Keratinocyte (primary cell): Measurements from ENCODE around the gene ATP11A. TPM values are rescaled to one million over a fixed set of nuclear protein-coding genes. Genes with fewer than 3 reads are reported as not detected.

ENCODE experiments used
- DNase-seq: peaks from one replicate; pipeline ENCODE4 v3.0.0-alpha.2; 2011; ENCODE audit warnings: low read depth, missing footprints, low spot score
- FAIRE-seq: peaks from 2 replicates; lab custom pipeline; 2011; peaks lifted over from hg19 to GRCh38; lab: Jason Lieb, UNC
- H2AFZ ChIP-seq: 2 replicates; pipeline ENCODE4 v1.6.0; 2012; ENCODE audit warnings: low read length, control low read depth, inconsistent platforms; ENCODE audit not compliant: control insufficient read depth
- H3K27ac ChIP-seq: 2 replicates; pipeline ENCODE4 v1.5.1; 2011; ENCODE audit warnings: low read length; ENCODE audit not compliant: control insufficient read depth, insufficient read depth
- H3K27me3 ChIP-seq: 3 replicates; pipeline ENCODE4 v1.6.0; 2011; ENCODE audit warnings: low read length; ENCODE audit not compliant: control insufficient read depth, insufficient read depth; ENCODE audit errors: extremely low read depth
- H3K36me3 ChIP-seq, 2 experiments: 2 replicates in 1 of 2; 3 replicates in 1 of 2; pipeline ENCODE4 v1.5.1; 2011; ENCODE audit warnings: low read length in 2 of 2, mild to moderate bottlenecking in 1 of 2; ENCODE audit not compliant: control insufficient read depth in 2 of 2, insufficient read depth in 2 of 2; ENCODE audit errors: extremely low read depth in 1 of 2
- H3K4me1 ChIP-seq: 3 replicates; pipeline ENCODE4 v1.5.1; 2011; ENCODE audit warnings: low read length; ENCODE audit not compliant: control insufficient read depth, insufficient read depth; ENCODE audit errors: extremely low read depth
- H3K4me2 ChIP-seq: 3 replicates; pipeline ENCODE4 v1.6.0; 2011; ENCODE audit warnings: low read depth, low read length; ENCODE audit not compliant: control insufficient read depth, insufficient read depth; ENCODE audit errors: extremely low read depth
- H3K4me3 ChIP-seq, 3 experiments: fragments of 200-600 bp in 1 of 3; sonication (generic) in 1 of 3; 2 replicates in 2 of 3; 3 replicates in 1 of 3; pipeline ENCODE4 v1.5.1; 2011 to 2016; ENCODE audit warnings: low read length in 3 of 3, mild to moderate bottlenecking in 3 of 3, control low read depth in 2 of 3, inconsistent platforms in 1 of 3, low read depth in 1 of 3, mixed read lengths in 1 of 3, mixed run types in 1 of 3, moderate library complexity in 1 of 3; ENCODE audit not compliant: control insufficient read depth in 2 of 3, insufficient read depth in 2 of 3; ENCODE audit errors: extremely low read depth in 1 of 3
- H3K79me2 ChIP-seq: 2 replicates; pipeline ENCODE4 v1.6.0; 2012; ENCODE audit warnings: low read length; ENCODE audit not compliant: control insufficient read depth, insufficient read depth
- H3K9ac ChIP-seq: 3 replicates; pipeline ENCODE4 v1.6.0; 2011; ENCODE audit warnings: low read length; ENCODE audit not compliant: control insufficient read depth, insufficient read depth; ENCODE audit errors: extremely low read depth
- H3K9me1 ChIP-seq: 3 replicates; pipeline ENCODE4 v1.6.0; 2011; ENCODE audit warnings: low read length; ENCODE audit not compliant: control insufficient read depth, insufficient read depth; ENCODE audit errors: extremely low read depth
- H3K9me3 ChIP-seq: 2 replicates; pipeline ENCODE4 v1.5.1; 2012; ENCODE audit warnings: low read depth, low read length; ENCODE audit not compliant: control insufficient read depth
- H4K20me1 ChIP-seq: 3 replicates; pipeline ENCODE4 v1.6.0; 2011; ENCODE audit warnings: low read length; ENCODE audit not compliant: control insufficient read depth, insufficient read depth; ENCODE audit errors: extremely low read depth
- EZH2 ChIP-seq: IDR thresholded peaks from one replicate; pipeline ENCODE4 v1.6.1; 2012; ENCODE audit warnings: inconsistent platforms, mild to moderate bottlenecking, low read length, moderate library complexity
- dilution Hi-C: fragments of 300-500 bp; cut with MboI; formaldehyde crosslinking; loops from one replicate; pipeline ENCODE4 v1.7.0; 2020; ENCODE audit warnings: low sequenced_read_pairs; ENCODE audit not compliant: extremely low pct_ligation_motif_present
- polyA plus RNA-seq, 5 experiments: library from polyadenylated mRNA; depleted of rRNA in 3 of 5; stranded (reverse) in 3 of 5; stranded (forward) in 1 of 5; unstranded in 1 of 5; fragments of >200 nt; gene quantifications; 1 replicate in 1 of 5; 2 replicates in 3 of 5; 3 replicates in 1 of 5; pipeline versions ENCODE4 v1.2.1 to v1.2.3, GENCODE V29; 2011 to 2012; ENCODE audit warnings: missing spikeins in 2 of 5, low read depth in 1 of 5, low replicate concordance in 1 of 5
- TF ChIP-seq, protein P1 (sequence below), 3 experiments: IDR thresholded peaks in 1 of 3; conservative IDR thresholded peaks in 1 of 3; optimal IDR thresholded peaks in 1 of 3; 2 replicates in 2 of 3; 3 replicates in 1 of 3; pipeline versions ENCODE3 to v1.5.1; 2011; ENCODE audit warnings: low read length in 3 of 3, mild to moderate bottlenecking in 3 of 3, moderate library complexity in 2 of 3, control low read depth in 1 of 3, inconsistent platforms in 1 of 3; ENCODE audit not compliant: insufficient read depth in 2 of 3; ENCODE audit errors: extremely low read depth in 1 of 3

ATP11A gene
- polyA plus RNA-seq, 1 donor (not counting 4 experiments of a cell fraction or from before 2014, with no cell fraction given), result 4.3 TPM

DNA sequence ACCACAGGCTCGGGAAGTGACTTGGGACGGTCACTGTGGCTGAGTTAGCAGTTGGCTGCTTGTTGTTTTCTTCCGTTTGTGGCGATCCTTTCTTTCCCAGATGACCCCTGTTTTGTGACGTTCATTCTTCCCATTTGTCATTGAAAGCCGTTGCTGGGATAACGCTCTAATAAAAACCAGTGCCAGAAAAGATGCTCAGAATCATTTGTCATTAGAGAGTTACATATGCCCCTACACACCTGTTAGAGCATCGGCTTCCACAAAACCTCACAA is 239.9 kb downstream of the ATP11A start:
- Histone ChIP-seq H3K9me3 (no peaks in the 10 kb centered on the region), H3K9ac (no peak overlapping the region), H3K4me3 (no peak overlapping the region), H3K4me2 (no peak overlapping the region), H3K79me2 (no peaks in the 10 kb centered on the region), H3K4me1 (peaks cover 13% of the 10 kb centered on the region), H3K36me3 (no peaks in the 10 kb centered on the region), H3K27ac (no peak overlapping the region), H3K9me1 (no peaks in the 10 kb centered on the region), H4K20me1 (no peaks in the 10 kb centered on the region), H3K27me3 (peaks cover 7% of the 10 kb centered on the region), H2AFZ (no peak overlapping the region)
- TF ChIP-seq EZH2, result no peak
- TF ChIP-seq, protein P1, sequence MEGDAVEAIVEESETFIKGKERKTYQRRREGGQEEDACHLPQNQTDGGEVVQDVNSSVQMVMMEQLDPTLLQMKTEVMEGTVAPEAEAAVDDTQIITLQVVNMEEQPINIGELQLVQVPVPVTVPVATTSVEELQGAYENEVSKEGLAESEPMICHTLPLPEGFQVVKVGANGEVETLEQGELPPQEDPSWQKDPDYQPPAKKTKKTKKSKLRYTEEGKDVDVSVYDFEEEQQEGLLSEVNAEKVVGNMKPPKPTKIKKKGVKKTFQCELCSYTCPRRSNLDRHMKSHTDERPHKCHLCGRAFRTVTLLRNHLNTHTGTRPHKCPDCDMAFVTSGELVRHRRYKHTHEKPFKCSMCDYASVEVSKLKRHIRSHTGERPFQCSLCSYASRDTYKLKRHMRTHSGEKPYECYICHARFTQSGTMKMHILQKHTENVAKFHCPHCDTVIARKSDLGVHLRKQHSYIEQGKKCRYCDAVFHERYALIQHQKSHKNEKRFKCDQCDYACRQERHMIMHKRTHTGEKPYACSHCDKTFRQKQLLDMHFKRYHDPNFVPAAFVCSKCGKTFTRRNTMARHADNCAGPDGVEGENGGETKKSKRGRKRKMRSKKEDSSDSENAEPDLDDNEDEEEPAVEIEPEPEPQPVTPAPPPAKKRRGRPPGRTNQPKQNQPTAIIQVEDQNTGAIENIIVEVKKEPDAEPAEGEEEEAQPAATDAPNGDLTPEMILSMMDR (optimal IDR thresholded peaks at IDR 0.05 in 1 of 3, IDR thresholded peaks at IDR 0.05 in 1 of 3, conservative IDR thresholded peaks at IDR 0.05 in 1 of 3; ENCODE audit: extremely low read depth in 1 of 3, insufficient read depth in 2 of 3, low read length in 3 of 3), result no peak
- DNase-seq (no peak), FAIRE-seq (no peak)
- dilution Hi-C loops, result no loop called here

DNA sequence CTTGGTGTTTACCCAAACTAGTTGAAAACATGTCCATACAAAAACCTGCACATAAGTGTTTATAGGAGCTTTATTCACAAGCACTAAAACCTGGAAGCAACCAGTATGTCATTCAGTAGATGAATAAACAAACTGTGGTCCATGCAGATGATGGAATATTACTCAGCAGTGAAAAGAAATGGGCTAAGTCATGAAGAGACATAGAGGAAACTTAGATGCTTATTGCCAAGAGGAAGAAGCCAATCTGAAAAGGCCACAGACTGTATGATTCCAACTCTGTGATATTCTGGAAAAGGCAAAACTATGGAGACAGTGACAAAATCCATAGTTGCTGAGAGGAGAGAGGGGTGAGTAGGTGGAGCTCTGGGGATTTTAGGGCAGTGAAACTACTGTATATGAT is 240.4 kb downstream of the ATP11A start:
- DNase-seq, result no peak
- no peaks in the 10 kb centered on the region for H4K20me1 ChIP-seq
- H3K36me3 ChIP-seq, result no peaks in the 10 kb centered on the region
- no peak overlapping the region for H3K4me3 ChIP-seq
- no peak overlapping the region for H2AFZ ChIP-seq
- no peak overlapping the region for H3K4me2 ChIP-seq
- no peak for FAIRE-seq
- H3K9me3 ChIP-seq, result no peaks in the 10 kb centered on the region
- no peaks in the 10 kb centered on the region for H3K79me2 ChIP-seq
- TF ChIP-seq EZH2, result no peak
- TF ChIP-seq, protein P1 (optimal IDR thresholded peaks at IDR 0.05 in 1 of 3, IDR thresholded peaks at IDR 0.05 in 1 of 3, conservative IDR thresholded peaks at IDR 0.05 in 1 of 3; ENCODE audit: extremely low read depth in 1 of 3, insufficient read depth in 2 of 3, low read length in 3 of 3), result no peak
- H3K27me3 ChIP-seq, result peaks cover 7% of the 10 kb centered on the region
- peaks cover 13% of the 10 kb centered on the region for H3K4me1 ChIP-seq
- dilution Hi-C loops, result no loop called here
- no peak overlapping the region for H3K9ac ChIP-seq
- H3K9me1 ChIP-seq, result no peaks in the 10 kb centered on the region
- no peak overlapping the region for H3K27ac ChIP-seq
